AG04449 (cell line): ENCODE measurements around the gene CHMP6.

Experiments used
- CTCF ChIA-PET: fragments of 350-600 bp; formaldehyde crosslinking; extraction: SDS; loops from one replicate; lab custom pipeline; 2021; ENCODE audit warnings: antibody characterized with exemption; lab: Yijun Ruan, JAX
- POLR2A ChIA-PET: fragments of 400-600, 350-600 bp; formaldehyde crosslinking; extraction: SDS; loops from one replicate; lab custom pipeline; 2020; ENCODE audit warnings: antibody characterized with exemption, inconsistent platforms; lab: Yijun Ruan, JAX
- DNase-seq: peaks from one replicate; pipeline ENCODE4 v3.0.0-alpha.2; 2010; ENCODE audit warnings: low read depth, low spot score
- H3K4me3 ChIP-seq: 2 replicates; pipeline ENCODE4 v1.5.1; 2011; ENCODE audit warnings: low read depth, mild to moderate bottlenecking, control low read depth, low read length
- TF ChIP-seq, protein P1 (sequence below): IDR thresholded peaks from one replicate; pipeline ENCODE4 v1.5.1; 2011; ENCODE audit warnings: mild to moderate bottlenecking, moderate library complexity, low read length, control low read depth, inconsistent platforms; ENCODE audit not compliant: insufficient read depth; ENCODE audit errors: missing control alignments

Gene CHMP6

DNA sequence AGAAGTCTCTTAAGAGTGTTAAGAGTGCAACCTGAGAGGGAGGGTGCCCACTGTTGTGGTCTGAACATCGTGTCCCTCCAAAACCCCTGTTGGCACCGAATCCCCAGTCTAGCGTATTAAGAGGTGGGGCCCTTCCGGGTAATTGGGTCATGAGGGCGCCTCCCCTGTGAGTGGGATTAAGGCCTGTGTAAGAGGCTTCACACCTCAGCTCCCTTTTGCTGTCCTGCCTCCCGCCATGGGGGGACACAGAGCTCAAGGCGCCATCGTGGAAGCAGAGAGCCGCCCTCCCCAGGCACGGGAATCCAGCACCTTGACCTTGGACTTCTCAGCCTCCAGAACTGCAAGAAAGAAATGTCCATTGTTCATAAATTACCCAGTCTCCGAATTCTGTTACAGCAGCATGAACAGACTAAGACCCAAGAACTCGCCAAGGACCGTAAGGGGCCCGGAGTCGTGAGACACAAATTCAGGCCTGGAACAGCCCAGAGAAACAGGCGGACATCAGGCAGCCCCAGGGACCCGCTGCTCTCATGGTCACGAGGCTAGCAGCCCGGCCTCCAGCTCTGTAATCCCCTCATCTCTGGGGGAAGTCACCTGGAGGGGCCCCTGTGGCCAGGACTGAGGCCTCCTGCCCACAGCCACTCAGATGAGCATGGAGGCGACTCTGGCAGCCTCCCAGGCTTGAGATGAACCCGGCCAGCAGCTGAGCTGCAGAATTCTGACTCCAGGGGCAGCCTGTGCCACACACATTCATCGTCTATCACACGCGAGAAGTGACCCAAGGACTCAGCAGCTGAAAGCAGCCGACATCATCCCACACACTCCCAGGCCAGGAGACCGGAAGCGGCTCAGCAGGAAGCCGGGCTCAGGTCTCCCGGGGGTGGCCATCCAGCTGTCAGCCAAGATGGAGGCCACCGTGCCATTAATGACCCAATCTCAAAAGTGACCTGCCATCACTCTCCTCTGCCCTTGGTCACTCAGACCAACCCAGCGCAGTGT, 12.8 kb upstream of the CHMP6 start:
- TF ChIP-seq, protein P1, sequence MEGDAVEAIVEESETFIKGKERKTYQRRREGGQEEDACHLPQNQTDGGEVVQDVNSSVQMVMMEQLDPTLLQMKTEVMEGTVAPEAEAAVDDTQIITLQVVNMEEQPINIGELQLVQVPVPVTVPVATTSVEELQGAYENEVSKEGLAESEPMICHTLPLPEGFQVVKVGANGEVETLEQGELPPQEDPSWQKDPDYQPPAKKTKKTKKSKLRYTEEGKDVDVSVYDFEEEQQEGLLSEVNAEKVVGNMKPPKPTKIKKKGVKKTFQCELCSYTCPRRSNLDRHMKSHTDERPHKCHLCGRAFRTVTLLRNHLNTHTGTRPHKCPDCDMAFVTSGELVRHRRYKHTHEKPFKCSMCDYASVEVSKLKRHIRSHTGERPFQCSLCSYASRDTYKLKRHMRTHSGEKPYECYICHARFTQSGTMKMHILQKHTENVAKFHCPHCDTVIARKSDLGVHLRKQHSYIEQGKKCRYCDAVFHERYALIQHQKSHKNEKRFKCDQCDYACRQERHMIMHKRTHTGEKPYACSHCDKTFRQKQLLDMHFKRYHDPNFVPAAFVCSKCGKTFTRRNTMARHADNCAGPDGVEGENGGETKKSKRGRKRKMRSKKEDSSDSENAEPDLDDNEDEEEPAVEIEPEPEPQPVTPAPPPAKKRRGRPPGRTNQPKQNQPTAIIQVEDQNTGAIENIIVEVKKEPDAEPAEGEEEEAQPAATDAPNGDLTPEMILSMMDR, result no peak
- DNase-seq, result no peak
- no peak overlapping the region for H3K4me3 ChIP-seq
- POLR2A ChIA-PET, result no interaction called here
- CTCF ChIA-PET, result interaction anchor here (0.8 to 2.0 kb wide), 7 partner anchors 9 to 781 kb away, joined by 3 to 11 read pairs (median 4); no protein-coding TSS in a partner anchor

DNA sequence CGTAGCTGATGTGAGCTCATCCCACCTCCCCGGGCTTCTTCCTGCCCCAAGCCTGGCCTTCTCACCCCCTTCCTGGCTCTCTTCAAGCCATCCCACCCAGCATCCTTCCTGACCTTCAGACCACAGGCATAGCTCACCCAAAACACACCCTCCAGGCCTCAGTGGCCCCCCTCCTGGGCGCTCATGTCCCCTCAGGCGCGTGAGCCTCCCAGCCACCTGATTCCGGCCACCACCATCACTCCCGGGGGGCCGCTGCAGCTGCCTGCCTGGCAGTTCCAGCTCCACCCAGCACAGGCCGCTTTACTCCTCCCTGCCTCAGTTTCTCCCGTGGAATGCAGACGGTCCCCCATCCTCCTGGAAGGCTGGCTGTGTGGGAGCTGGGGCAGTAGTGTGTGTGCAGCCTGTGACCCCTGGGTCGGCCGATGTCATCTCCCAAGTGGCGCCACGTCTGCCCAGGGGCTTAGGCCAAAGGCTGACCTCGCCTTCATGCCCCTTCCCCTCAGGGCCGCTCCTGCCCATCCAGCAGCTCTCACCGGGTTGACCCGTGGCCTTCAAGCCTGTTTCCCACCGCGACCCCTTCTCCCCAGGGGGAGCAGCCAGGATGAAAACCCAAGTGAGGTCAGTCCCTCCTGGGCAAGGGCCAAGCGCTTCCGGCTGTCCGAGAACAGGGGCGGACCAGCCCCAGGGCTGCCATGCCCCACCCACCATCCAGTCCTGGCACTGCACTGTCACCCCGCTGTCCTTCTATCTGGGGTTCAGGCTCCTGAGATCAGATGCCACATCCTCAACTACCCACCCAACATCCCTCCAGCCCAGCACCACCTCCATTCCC, 11.9 kb upstream of the CHMP6 start:
- POLR2A ChIA-PET, result no interaction called here
- DNase-seq, result no peak
- H3K4me3 ChIP-seq, result no peak overlapping the region
- TF ChIP-seq, protein P1, result no peak
- CTCF ChIA-PET, result interaction anchor here (0.8 to 2.0 kb wide), 5 partner anchors 10 to 782 kb away, joined by 3 to 11 read pairs (median 3); no protein-coding TSS in a partner anchor

DNA sequence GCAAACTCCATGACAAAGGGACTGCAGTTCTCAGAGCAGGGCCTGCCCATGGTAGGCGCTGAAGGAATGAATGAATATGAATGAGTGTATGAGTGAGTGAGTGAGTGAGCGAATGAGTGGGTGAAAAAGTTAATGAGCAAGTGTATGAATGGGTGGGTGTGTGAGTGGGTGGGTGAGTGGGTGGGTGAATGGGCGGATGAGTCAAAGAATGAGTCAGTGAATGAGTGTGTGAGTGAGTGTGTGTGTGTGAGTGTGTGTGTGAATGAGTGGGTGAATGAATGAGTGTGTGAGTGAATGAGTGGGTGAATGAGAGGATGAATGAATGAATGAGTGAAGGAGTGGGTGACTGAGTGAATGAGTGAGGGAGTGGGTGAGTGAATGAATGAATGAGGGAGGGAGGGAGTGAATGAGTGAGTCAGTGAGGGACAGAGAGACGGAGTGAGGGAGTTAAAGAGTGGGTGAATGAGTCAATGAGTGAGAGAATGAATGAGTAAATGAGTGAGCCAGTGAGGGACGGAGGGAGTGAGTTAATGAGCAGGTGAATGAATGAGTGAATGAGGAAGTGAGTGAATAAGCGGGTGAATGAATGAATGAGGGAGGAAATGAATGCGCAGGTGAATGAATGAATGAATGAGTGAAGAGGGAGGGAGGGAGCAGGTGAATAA, 11.1 kb upstream of the CHMP6 start:
- CTCF ChIA-PET, result interaction anchor here (0.8 to 2.5 kb wide), 6 partner anchors 112 to 596 kb away, joined by 3 to 17 read pairs (median 4); no protein-coding TSS in a partner anchor
- TF ChIP-seq, protein P1, result no peak
- H3K4me3 ChIP-seq, result no peak overlapping the region
- POLR2A ChIA-PET, result no interaction called here
- DNase-seq, result no peak

DNA sequence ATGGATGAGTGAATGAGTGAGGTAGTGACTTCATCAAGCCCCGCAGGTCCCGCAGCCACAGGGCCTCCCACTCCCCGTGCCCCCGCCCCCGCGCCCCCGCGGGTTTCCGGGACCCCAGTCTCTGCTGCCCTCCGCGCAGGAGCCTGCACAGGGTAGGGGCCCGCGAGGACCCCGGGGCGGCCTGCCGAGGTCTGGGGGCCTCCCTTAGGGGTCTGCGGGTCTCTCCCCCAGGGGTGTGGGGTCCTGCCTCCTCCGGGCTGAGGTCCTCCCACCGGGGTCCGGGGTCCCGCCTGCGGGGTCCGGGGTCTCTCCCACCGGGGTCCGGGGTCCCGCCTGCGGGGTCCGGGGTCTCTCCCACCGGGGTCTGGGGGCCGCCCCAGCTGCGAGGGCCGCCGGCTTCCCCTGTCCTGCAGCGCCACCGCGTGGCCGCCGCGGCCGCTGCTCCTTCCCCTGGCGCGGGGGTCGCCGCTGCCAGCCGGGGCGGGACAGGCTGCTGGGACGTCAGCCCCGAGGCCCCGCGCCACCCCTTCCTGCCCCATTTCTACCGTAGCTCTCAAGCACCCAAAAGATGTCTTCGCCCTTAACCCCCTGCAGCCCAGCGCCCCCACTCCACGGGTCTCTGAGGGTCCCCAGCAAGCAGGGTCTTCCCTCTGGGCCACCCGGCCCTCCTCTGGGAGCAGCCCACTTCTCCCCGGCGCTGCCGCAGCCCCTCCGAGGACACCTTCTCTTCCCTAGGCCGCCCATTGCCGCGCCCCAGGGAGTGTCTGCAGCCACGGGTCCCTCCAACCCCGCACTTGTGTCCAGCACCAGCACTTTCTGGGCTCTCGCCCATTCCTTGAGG, 10.4 kb upstream of the CHMP6 start:
- TF ChIP-seq, protein P1, result peak; percentile 59
- no peak for DNase-seq
- CTCF ChIA-PET, result interaction anchor here (0.8 to 2.5 kb wide), 9 partner anchors 113 to 596 kb away, joined by 3 to 17 read pairs (median 4); partner anchors contain the start of gene NPTX1
- POLR2A ChIA-PET, result no interaction called here
- H3K4me3 ChIP-seq, result peak overlapping the region; percentile 36

DNA sequence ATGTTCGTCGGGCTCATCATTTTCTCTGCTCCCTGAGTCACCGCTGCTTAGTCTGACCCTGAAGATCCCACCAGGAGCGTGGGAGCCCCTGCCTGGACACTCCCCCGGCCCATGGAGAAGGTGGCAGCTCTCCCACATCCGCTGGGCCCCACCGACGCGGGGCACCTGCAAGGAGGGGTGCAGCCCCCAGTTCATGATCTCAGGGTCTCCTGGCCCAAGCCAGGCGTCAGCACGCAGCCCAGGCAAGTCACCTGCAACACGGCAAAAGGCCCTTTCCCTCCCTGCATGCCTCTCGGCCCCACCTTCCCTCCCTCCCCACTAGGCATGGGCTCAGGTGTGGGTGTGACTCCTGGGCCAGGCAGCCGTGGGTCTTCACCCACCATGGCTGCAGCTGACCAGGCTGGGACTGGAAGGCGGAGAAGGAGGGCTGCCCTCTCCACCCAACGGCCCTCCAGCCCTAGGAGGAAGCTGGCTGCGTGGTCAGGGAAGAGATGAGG, 9.7 kb upstream of the CHMP6 start:
- CTCF ChIA-PET, result interaction anchor here (0.9 to 2.5 kb wide), 10 partner anchors 114 to 597 kb away, joined by 3 to 17 read pairs (median 4); partner anchors contain the start of gene NPTX1
- TF ChIP-seq, protein P1, result no peak
- POLR2A ChIA-PET, result no interaction called here
- H3K4me3 ChIP-seq, result no peak overlapping the region
- no peak for DNase-seq
